ENCODE results near the gene TMEM218.
A peak's percentile ranks its signal among the peaks of the same experiment; 100 is the strongest.

The TMEM218 gene

DNA sequence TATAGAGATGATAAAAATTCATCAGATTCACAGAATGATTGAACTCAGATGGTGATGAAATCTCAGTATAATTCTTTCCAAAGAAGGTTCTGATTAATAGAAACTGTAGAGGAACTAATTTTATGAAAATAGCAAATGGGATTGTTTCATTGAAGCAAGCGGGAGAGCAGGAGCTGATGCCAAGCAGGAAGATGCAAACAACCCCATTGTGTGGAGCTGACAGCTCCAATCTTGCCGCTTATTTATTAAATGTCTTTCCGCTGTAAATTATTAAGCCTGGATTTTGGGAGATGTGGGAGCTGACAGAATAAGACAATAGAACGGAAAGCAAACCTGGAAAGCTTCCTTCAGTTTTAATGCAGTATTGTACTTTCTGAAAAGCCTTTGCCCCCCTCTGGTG, 6.0 kb upstream of the TMEM218 start:
- Histone ChIP-seq H3K36me3 (replicated peaks) (no peaks in the 10 kb centered on the region), H3K27ac (no peak overlapping the region), H3K4me3 (ENCODE audit: low read depth, low read length) (no peak overlapping the region), H3K27me3 (replicated peaks) (no peaks in the 10 kb centered on the region)
- TF ChIP-seq, protein P1, sequence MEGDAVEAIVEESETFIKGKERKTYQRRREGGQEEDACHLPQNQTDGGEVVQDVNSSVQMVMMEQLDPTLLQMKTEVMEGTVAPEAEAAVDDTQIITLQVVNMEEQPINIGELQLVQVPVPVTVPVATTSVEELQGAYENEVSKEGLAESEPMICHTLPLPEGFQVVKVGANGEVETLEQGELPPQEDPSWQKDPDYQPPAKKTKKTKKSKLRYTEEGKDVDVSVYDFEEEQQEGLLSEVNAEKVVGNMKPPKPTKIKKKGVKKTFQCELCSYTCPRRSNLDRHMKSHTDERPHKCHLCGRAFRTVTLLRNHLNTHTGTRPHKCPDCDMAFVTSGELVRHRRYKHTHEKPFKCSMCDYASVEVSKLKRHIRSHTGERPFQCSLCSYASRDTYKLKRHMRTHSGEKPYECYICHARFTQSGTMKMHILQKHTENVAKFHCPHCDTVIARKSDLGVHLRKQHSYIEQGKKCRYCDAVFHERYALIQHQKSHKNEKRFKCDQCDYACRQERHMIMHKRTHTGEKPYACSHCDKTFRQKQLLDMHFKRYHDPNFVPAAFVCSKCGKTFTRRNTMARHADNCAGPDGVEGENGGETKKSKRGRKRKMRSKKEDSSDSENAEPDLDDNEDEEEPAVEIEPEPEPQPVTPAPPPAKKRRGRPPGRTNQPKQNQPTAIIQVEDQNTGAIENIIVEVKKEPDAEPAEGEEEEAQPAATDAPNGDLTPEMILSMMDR (IDR thresholded peaks at IDR 0.05; ENCODE audit: low read depth, low read length, missing control alignments): no peak
- DNase-seq: no peak
- in situ Hi-C loops (cut with HindIII; ENCODE audit: low pct_ligation_motif_present, low sequenced_read_pairs): no loop called here

DNA sequence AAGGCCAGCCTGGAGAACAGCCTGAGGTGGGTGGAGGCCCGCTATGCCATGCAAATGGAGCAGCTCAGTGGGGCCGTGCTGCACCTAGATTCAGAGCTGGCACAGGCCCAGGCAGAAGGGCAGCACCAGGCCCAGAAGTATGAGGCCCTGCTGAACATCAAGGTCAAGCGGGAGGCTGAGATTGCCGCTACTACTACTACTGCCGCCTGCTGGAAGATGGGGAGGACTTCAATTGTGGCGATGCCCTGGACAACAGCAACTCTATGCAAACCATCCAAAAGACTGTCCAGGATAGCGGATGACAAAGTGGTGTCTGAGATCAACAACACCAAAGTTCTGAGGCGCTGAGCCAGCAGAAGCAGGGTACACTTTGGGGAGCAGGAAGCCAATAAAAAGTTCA, 3.1 kb upstream of the TMEM218 start:
- no peak overlapping the region for H3K4me3 ChIP-seq (ENCODE audit: low read depth, low read length)
- no peak overlapping the region for H3K27ac ChIP-seq
- TF ChIP-seq, protein P1 (IDR thresholded peaks at IDR 0.05; ENCODE audit: low read depth, low read length, missing control alignments): peak; percentile 42
- H3K27me3 ChIP-seq (replicated peaks): no peaks in the 10 kb centered on the region
- DNase-seq: no peak
- no peaks in the 10 kb centered on the region for H3K36me3 ChIP-seq (replicated peaks)
- in situ Hi-C loops (cut with HindIII; ENCODE audit: low pct_ligation_motif_present, low sequenced_read_pairs): no loop called here

DNA sequence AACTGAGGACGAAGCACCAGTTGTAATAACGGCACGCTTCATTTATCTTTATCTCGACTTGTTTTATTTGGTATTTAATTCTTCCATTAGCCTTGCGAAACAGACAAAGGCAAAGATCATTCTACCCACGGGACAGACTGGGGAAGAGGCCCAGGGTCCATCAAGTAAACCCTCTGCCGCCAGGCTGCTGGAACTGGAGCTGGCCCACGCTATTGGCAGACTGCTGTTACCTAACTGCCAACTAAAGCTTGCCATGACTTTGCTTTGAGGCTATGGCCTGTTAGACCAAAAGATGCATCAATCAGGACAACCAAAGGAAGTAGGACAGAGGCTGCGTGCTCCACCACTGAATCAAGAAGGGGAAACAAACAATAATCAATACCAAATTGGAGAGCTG, 780 bp upstream of the TMEM218 start:
- in situ Hi-C loops (cut with HindIII; ENCODE audit: low pct_ligation_motif_present, low sequenced_read_pairs): no loop called here
- Histone ChIP-seq H3K27me3 (replicated peaks) (no peaks in the 10 kb centered on the region), H3K27ac (no peak overlapping the region)

GRCh38 chr11:125111001-125111342, 454 bp downstream of the TMEM218 start:
- Histone ChIP-seq H3K27ac (peak overlapping the region; percentile 37), H3K4me3 (ENCODE audit: low read depth, low read length) (peak overlapping the region; percentile 92), H3K36me3 (replicated peaks) (no peaks in the 10 kb centered on the region), H3K27me3 (replicated peaks) (no peaks in the 10 kb centered on the region)
- DNase-seq: peak; percentile 4
- TF ChIP-seq, protein P1 (IDR thresholded peaks at IDR 0.05; ENCODE audit: low read depth, low read length, missing control alignments): no peak
- in situ Hi-C loops (cut with HindIII; ENCODE audit: low pct_ligation_motif_present, low sequenced_read_pairs): no loop called here

More for the DNA sequence above, 780 bp upstream of the TMEM218 start:
- TF ChIP-seq, protein P1 (IDR thresholded peaks at IDR 0.05; ENCODE audit: low read depth, low read length, missing control alignments): no peak
- peak overlapping the region; percentile 43 for H3K4me3 ChIP-seq (ENCODE audit: low read depth, low read length)
- no peaks in the 10 kb centered on the region for H3K36me3 ChIP-seq (replicated peaks)
- no peak for DNase-seq

DNA sequence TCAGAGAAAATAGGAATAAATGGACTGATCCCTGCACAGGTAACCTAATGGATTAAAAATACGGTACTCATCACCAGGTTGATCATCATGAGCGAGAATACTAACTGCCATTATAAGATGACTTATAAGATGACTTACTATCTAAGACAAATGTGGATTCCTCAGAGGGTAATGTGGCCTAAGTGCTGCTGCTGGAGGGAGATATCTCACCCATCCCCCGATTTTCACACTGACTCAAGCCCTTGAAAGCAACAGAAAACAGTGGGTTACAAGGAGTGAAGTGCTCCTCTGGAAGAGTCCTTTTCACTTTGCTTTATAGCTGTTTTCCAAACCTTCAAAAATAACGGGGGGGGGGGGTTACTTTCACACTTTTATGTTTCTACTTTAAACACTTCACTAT, 920 bp downstream of the TMEM218 start:
- Histone ChIP-seq H3K36me3 (replicated peaks) (no peaks in the 10 kb centered on the region), H3K27me3 (replicated peaks) (no peaks in the 10 kb centered on the region), H3K27ac (no peak overlapping the region), H3K4me3 (ENCODE audit: low read depth, low read length) (peak overlapping the region; percentile 92)
- TF ChIP-seq, protein P1 (IDR thresholded peaks at IDR 0.05; ENCODE audit: low read depth, low read length, missing control alignments): no peak
- DNase-seq: no peak
- in situ Hi-C loops (cut with HindIII; ENCODE audit: low pct_ligation_motif_present, low sequenced_read_pairs): no loop called here

DNA sequence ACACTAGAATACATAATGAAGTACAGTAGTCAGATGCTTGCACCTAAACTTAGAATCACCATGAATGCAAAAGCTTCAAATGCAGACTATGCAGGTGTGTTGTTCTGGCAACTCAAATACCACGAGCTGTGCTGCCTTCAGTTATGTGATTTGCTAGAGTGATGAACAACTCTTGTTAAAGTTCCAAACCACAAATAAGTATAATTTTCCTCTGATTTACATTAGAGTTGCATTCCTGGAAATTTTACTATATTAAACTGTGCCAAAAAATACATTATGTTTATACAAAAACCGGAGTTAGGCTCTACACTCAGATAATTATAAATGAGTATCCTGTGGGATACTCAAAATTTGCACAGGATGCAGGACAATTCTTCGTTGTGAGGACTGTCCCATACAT, 3.0 kb downstream of the TMEM218 start:
- in situ Hi-C loops (cut with HindIII; ENCODE audit: low pct_ligation_motif_present, low sequenced_read_pairs): no loop called here
- no peaks in the 10 kb centered on the region for H3K36me3 ChIP-seq (replicated peaks)
- DNase-seq: no peak
- no peaks in the 10 kb centered on the region for H3K27me3 ChIP-seq (replicated peaks)
- no peak overlapping the region for H3K27ac ChIP-seq
- H3K4me3 ChIP-seq (ENCODE audit: low read depth, low read length): no peak overlapping the region
- TF ChIP-seq, protein P1 (IDR thresholded peaks at IDR 0.05; ENCODE audit: low read depth, low read length, missing control alignments): no peak
